BJ (cell line): ENCODE data around the gene SLC47A1. TPM values are rescaled to one million over a fixed set of nuclear protein-coding genes. Genes with fewer than 3 reads are reported as not detected.

Experiments used
- CTCF ChIA-PET: fragments of 350-600 bp; formaldehyde crosslinking; extraction: SDS; loops from one replicate; lab custom pipeline; 2021; ENCODE audit warnings: antibody characterized with exemption, inconsistent platforms; lab: Yijun Ruan, JAX
- POLR2A ChIA-PET: fragments of 300-600 bp; sonication (Branson Sonifier 250); formaldehyde crosslinking; extraction: SDS; loops from one replicate; lab custom pipeline; 2021; ENCODE audit warnings: antibody characterized with exemption; lab: Charles Lee
- DNase-seq: peaks from one replicate; pipeline ENCODE4 v3.0.0-alpha.2; 2011; ENCODE audit warnings: low read depth
- H3K27me3 ChIP-seq: 2 replicates; pipeline ENCODE4 v1.6.0; 2011; ENCODE audit warnings: low read length; ENCODE audit not compliant: control insufficient read depth, insufficient read depth
- H3K36me3 ChIP-seq: 2 replicates; pipeline ENCODE4 v1.5.1; 2011; ENCODE audit warnings: low read length; ENCODE audit not compliant: control insufficient read depth, insufficient read depth
- H3K4me3 ChIP-seq: 2 replicates; pipeline ENCODE4 v1.5.1; 2011; ENCODE audit warnings: low read depth, mild to moderate bottlenecking, control low read depth, low read length
- polyA minus RNA-seq: library from RNA; depleted of rRNA, polyadenylated mRNA; stranded (reverse); fragments of >200 nt; gene quantifications from 2 replicates; pipeline ENCODE4 v1.2.3, GENCODE V29; 2011; rRNA and poly(A)+ RNA removed
- polyA plus RNA-seq: library from polyadenylated mRNA; depleted of rRNA; stranded (reverse); fragments of >200 nt; gene quantifications from 2 replicates; pipeline ENCODE4 v1.2.3, GENCODE V29; 2011; rRNA removed
- TF ChIP-seq, protein P1 (sequence below): IDR thresholded peaks from 2 replicates; pipeline ENCODE4 v1.5.1; 2011; ENCODE audit warnings: low read depth, mild to moderate bottlenecking, control low read depth, inconsistent platforms, low read length, moderate library complexity; ENCODE audit not compliant: insufficient read depth

Gene SLC47A1, protein sequence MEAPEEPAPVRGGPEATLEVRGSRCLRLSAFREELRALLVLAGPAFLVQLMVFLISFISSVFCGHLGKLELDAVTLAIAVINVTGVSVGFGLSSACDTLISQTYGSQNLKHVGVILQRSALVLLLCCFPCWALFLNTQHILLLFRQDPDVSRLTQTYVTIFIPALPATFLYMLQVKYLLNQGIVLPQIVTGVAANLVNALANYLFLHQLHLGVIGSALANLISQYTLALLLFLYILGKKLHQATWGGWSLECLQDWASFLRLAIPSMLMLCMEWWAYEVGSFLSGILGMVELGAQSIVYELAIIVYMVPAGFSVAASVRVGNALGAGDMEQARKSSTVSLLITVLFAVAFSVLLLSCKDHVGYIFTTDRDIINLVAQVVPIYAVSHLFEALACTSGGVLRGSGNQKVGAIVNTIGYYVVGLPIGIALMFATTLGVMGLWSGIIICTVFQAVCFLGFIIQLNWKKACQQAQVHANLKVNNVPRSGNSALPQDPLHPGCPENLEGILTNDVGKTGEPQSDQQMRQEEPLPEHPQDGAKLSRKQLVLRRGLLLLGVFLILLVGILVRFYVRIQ
- 0.11 and 0.22 TPM in 2 replicates for polyA plus RNA-seq
- 0.33 and 0.41 TPM in 2 replicates for polyA minus RNA-seq

DNA sequence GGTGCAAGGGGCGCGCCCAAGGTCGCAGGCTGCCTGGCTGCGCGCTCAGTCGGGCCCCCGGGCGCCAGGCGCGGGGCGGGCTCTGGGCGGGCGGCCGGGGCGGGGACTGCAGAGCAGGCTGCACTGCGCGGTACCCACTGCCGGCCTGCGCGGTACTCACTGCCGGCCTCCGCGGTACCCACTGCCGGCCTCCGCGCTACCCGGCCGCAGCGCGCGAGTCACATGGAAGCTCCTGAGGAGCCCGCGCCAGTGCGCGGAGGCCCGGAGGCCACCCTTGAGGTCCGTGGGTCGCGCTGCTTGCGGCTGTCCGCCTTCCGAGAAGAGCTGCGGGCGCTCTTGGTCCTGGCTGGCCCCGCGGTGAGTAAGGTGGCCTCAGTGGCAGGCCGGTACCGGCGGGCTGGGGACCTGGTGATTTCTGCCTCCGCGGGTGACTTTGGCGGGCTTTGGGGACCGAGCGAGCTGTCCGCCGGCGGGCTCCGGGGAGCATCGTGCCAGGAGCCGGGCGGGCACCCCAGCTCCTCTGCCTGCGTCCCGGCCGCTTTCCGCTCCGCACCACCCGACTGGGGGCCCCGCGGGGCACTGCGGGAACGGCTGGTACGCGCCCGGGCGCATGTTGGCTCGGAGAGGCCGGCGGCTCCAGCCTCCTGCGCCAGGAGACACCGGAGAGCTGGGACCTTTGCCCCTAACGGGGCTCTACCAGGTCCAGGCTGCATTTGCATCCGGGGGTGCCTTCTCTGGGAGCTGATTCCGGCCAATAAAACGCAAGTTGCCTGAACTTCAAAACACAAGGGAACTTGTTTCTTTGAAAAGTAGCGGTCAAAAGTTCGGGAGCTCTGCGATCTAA lies at the start of gene SLC47A1:
Gene SLC47A1, plus strand, starts transcription at position 137 of the 844 bp plus-strand sequence. Its CDS starts 86 bp downstream, at position 223.
- no peaks in the 10 kb centered on the region for H3K36me3 ChIP-seq
- no peak for DNase-seq
- CTCF ChIA-PET, result no interaction called here
- TF ChIP-seq, protein P1, sequence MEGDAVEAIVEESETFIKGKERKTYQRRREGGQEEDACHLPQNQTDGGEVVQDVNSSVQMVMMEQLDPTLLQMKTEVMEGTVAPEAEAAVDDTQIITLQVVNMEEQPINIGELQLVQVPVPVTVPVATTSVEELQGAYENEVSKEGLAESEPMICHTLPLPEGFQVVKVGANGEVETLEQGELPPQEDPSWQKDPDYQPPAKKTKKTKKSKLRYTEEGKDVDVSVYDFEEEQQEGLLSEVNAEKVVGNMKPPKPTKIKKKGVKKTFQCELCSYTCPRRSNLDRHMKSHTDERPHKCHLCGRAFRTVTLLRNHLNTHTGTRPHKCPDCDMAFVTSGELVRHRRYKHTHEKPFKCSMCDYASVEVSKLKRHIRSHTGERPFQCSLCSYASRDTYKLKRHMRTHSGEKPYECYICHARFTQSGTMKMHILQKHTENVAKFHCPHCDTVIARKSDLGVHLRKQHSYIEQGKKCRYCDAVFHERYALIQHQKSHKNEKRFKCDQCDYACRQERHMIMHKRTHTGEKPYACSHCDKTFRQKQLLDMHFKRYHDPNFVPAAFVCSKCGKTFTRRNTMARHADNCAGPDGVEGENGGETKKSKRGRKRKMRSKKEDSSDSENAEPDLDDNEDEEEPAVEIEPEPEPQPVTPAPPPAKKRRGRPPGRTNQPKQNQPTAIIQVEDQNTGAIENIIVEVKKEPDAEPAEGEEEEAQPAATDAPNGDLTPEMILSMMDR, result no peak
- peak within 1 kb of the TSS; percentile 35 for H3K4me3 ChIP-seq
- H3K27me3 ChIP-seq, result peaks cover 14% of the 10 kb centered on the region
- POLR2A ChIA-PET, result no interaction called here

DNA sequence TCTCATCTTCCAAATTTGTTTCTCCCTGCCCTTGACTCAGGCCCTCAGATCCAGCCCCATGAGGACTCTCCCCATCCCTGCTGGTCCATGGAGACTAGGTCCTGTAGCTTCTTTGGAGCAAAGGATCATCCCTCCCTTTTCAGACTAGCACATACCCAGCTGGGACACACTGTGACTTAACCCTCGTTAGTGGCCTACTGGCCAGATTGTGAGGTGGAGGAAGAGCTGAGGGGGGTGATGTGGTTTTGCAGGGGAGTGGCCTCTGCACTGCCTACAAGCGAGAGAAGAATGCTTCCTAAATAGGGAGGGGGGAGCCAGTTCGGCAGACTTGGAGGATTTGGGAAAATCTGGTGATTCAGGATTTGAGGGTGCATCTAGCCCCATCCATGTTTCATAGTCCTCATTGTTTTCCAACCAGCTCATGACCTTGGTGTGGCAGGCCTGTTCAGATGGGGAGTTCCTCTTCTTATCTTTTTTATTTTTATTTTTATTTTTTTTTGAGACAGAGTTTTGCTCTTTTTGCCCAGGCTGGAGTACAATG lies 47.8 kb upstream of the SLC47A1 start:
- Histone ChIP-seq H3K4me3 (no peak overlapping the region), H3K27me3 (no peaks in the 10 kb centered on the region; the same call in 1 of the 2 replicates), H3K36me3 (no peaks in the 10 kb centered on the region)
- CTCF ChIA-PET, result interaction anchor here (0.5 to 1.0 kb wide), 3 partner anchors 8 to 325 kb away, joined by 3 read pairs; no protein-coding TSS in a partner anchor
- POLR2A ChIA-PET, result no interaction called here
- no peak for DNase-seq
- TF ChIP-seq, protein P1, result no peak

DNA sequence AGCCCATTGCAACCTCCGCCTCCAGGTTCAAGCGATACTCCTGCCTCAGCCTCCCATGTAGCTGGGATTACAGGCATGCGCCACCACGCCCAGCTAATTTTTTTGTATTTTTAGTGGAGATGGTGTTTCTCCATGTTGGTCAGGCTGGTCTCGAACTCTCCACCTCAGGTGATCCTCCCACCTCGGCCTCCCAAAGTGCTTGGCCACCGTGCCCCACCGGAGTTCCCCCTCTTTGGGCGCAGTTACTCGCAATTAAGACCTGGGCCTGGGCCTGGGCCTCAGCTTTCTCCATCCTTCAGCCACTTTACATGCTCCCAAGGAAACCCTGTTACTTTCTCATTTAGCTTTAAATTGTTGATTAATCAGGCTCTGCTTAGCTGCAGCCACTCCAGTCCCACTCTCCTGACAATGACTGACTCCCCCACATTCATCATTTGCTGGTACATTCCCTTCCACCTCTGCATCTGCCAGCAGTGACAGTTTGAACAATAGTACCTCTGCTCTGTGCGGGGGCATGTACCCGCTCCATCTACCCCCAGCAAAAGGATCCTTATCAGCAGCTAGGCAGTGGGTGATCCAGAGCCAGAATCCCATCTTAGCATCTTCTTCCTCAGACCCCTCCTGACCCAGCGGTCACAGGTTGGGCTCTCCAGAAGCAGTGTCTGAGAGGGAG lies 47.2 kb upstream of the SLC47A1 start:
- H3K4me3 ChIP-seq, result no peak overlapping the region
- TF ChIP-seq, protein P1, result no peak
- ChIA-PET POLR2A (no interaction called here), CTCF (interaction anchor here (0.5 to 2.0 kb wide), 4 partner anchors 8 to 324 kb away, joined by 3 to 5 read pairs (median 3); partner anchors contain the start of gene B9D1)
- H3K27me3 ChIP-seq, result peaks cover 2% of the 10 kb centered on the region; the same call in 1 of the 2 replicates
- DNase-seq, result no peak
- H3K36me3 ChIP-seq, result no peaks in the 10 kb centered on the region

DNA sequence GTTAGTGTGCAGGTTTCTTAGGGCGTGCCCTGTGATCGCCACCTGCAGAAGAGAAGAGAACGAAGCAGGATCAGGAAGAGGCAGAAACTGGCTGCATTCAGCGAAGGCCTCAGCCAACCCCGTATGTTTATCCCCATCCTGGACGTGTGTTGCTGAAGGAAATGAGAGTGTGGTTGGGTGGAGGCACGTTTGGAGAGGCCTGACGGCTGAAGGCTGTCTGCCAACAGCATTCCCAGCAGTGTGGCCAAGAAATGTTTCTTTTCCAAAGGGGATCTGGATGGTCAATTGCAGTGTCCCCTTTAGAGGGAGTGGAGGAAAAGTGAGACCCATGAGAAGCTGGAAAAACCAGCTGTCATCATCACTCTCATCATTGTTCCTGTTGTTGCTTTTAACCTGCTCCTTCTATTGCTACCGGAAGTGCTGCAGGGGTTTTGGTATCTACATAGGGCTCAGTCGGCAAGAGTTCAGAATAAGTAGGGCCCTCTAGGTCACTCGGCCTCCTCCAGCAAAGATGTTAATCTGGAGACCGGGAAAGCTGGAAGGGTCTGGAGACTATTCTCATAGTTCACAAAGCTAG lies 46.5 kb upstream of the SLC47A1 start:
- TF ChIP-seq, protein P1, result no peak
- DNase-seq, result no peak
- Histone ChIP-seq H3K4me3 (no peak overlapping the region), H3K36me3 (no peaks in the 10 kb centered on the region), H3K27me3 (peaks cover 2% of the 10 kb centered on the region; the same call in 1 of the 2 replicates)
- ChIA-PET CTCF (interaction anchor here (2.0 kb wide), 1 partner anchor 124 kb away, joined by 5 read pairs; the partner anchor contains the start of gene B9D1), POLR2A (no interaction called here)
